ENCODE measurements around the gene TBX10.

Gene TBX10

DNA sequence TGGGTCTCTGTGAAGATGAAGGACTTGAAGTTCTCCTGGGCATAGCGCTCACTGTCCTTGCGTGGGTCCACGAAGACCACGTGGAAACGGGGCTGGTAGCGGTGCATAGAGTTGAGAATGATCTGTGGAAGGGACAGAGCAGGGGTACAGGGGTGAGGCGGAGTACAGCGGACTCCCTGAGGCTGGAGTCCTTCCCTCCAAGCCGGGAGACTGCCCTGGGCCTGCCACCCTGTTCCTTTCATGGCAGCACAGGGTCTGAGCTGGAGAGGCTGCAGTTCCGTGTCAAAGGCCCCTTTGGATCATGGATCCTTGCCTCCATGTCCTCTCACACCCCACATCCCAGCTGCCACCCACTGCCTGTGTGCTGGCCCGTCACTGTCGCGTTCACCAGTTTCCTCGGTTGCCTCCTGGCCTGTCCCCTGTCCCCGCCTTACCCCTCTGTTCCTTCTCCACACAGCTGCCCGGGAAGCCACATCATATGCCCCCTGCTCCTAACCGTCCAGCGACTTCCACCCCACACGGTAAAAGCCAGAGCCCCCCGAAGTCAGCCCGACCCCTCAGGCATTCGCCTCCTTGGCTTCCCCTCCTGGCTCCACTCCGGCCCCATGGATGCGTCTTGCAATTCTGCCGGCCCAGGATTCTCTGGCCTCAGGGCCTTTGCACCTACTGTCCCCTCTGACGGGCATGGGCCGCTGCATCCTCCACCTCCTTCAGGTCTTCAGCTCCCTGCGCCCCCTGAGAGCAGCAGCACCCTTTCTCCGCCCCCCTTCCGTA is 6.4 kb downstream of the TBX10 start:
- Histone ChIP-seq H3K4ac (ENCODE audit: low read length) (no peak overlapping the region), H3K36me3 (replicated peaks in 1 of 2; ENCODE audit: control insufficient read depth in 2 of 2, insufficient read depth in 2 of 2, low read length in 2 of 2) (no peaks in the 10 kb centered on the region), H3K27me3 (ENCODE audit: control insufficient read depth in 3 of 3, insufficient read depth in 3 of 3, low read depth in 1 of 3, low read length in 3 of 3) (no peaks in the 10 kb centered on the region), H3K4me3 (ENCODE audit: low read length in 2 of 2) (no peak overlapping the region), H3K18ac (ENCODE audit: low read length) (no peak overlapping the region), H2BK5ac (ENCODE audit: low read length) (no peak overlapping the region), H4K8ac (ENCODE audit: low read depth, low read length) (no peak overlapping the region), H3K4me2 (ENCODE audit: insufficient read depth, low read length, poor library complexity, severe bottlenecking) (no peak overlapping the region), H3K79me1 (ENCODE audit: low read depth, low read length) (no peaks in the 10 kb centered on the region), H3K14ac (ENCODE audit: low read length) (no peak overlapping the region), H2BK12ac (ENCODE audit: low read length) (no peak overlapping the region), H3K23ac (ENCODE audit: low read depth, low read length, poor library complexity) (peak overlapping the region; percentile 55), H2BK15ac (ENCODE audit: low read length) (no peak overlapping the region), H4K91ac (ENCODE audit: low read depth, low read length, poor library complexity) (no peak overlapping the region), H3K27ac (replicated peaks; ENCODE audit: low read length) (no peak overlapping the region), H3K4me1 (ENCODE audit: control insufficient read depth in 2 of 2, insufficient read depth in 1 of 2, low read depth in 1 of 2, low read length in 2 of 2) (peaks cover 8 to 18% of the 10 kb centered on the region in 2 donors), H2AK5ac (ENCODE audit: low read depth, low read length) (peak overlapping the region; percentile 57), H2BK120ac (ENCODE audit: low read depth, low read length) (no peak overlapping the region), H3K9ac (ENCODE audit: low read depth, low read length, poor library complexity) (peak overlapping the region; percentile 51), H3K9me3 (replicated peaks in 1 of 2; ENCODE audit: control insufficient read depth in 2 of 2, insufficient read depth in 1 of 2, low read depth in 1 of 2, low read length in 2 of 2) (no peaks in the 10 kb centered on the region), H2AFZ (ENCODE audit: low read length) (no peak overlapping the region)
- no CpG with 5 or more reads among the region's 30 CpGs for WGBS, 2 donors (ENCODE audit: extremely low coverage in 2 of 2, insufficient read length in 2 of 2, insufficient replicate concordance in 1 of 2)
- DNase-seq (ENCODE audit: low spot score): no peak

DNA sequence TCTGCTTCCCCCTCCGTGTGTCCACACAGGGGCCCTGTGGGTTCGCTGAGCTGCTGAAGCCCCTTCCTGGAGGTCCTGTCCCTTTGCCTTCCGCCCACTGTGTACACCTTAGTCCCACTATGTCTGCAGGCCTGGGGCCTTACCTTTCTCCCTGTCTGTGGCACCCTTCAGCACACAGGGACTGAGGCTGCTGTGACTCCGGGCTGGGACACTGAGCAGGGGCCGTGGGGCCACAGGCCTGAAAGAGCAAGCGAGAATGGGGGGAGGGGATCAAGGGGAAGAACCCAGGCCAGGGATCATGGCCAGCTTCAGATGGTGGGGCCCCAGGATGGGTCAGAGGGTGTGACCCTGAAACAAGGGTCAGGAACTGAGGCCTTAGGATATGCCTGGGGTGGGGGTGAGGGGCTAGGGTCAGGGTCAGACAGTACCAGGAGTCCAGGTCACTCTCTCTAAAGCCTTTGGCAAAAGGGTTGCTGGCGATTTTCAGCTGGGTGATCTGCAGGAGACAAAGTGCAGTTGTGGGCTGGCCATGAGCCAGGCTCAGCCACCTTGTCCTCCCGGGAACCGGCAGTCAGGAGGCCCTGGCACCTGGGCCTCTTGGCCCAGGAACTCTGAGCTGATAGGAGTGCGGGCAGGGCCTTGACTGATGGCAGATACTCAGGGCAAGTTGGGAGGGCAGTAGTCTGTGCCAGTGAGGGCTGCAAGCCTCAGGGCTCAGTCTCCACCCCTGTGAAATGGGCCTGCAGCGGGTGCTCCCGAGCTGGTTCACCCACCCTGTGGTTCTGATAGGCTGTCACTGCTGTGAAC is 7.2 kb downstream of the TBX10 start:
- no peak for DNase-seq (ENCODE audit: low spot score)
- Histone ChIP-seq H3K9ac (ENCODE audit: low read depth, low read length, poor library complexity) (no peak overlapping the region), H2BK5ac (ENCODE audit: low read length) (no peak overlapping the region), H3K36me3 (replicated peaks in 1 of 2; ENCODE audit: control insufficient read depth in 2 of 2, insufficient read depth in 2 of 2, low read length in 2 of 2) (peaks cover 3% of the 10 kb centered on the region in 2 donors), H3K14ac (ENCODE audit: low read length) (peak overlapping the region; percentile 32), H4K91ac (ENCODE audit: low read depth, low read length, poor library complexity) (no peak overlapping the region), H2BK120ac (ENCODE audit: low read depth, low read length) (no peak overlapping the region), H3K27ac (replicated peaks; ENCODE audit: low read length) (no peak overlapping the region), H3K9me3 (replicated peaks in 1 of 2; ENCODE audit: control insufficient read depth in 2 of 2, insufficient read depth in 1 of 2, low read depth in 1 of 2, low read length in 2 of 2) (no peaks in the 10 kb centered on the region), H3K18ac (ENCODE audit: low read length) (peak overlapping the region; percentile 82), H2BK12ac (ENCODE audit: low read length) (peak overlapping the region; percentile 4), H3K27me3 (ENCODE audit: control insufficient read depth in 3 of 3, insufficient read depth in 3 of 3, low read depth in 1 of 3, low read length in 3 of 3) (no peaks in the 10 kb centered on the region), H3K4ac (ENCODE audit: low read length) (no peak overlapping the region), H4K8ac (ENCODE audit: low read depth, low read length) (no peak overlapping the region), H3K23ac (ENCODE audit: low read depth, low read length, poor library complexity) (no peak overlapping the region), H2BK15ac (ENCODE audit: low read length) (peak overlapping the region; percentile 60), H3K4me3 (ENCODE audit: low read length in 2 of 2) (no peak overlapping the region), H3K4me1 (ENCODE audit: control insufficient read depth in 2 of 2, insufficient read depth in 1 of 2, low read depth in 1 of 2, low read length in 2 of 2) (peaks cover 8 to 18% of the 10 kb centered on the region in 2 donors), H2AK5ac (ENCODE audit: low read depth, low read length) (peak overlapping the region; percentile 97), H3K4me2 (ENCODE audit: insufficient read depth, low read length, poor library complexity, severe bottlenecking) (no peak overlapping the region), H3K79me1 (ENCODE audit: low read depth, low read length) (no peaks in the 10 kb centered on the region), H2AFZ (ENCODE audit: low read length) (no peak overlapping the region)
- WGBS, 2 donors (ENCODE audit: extremely low coverage in 2 of 2, insufficient read length in 2 of 2, insufficient replicate concordance in 1 of 2): no CpG with 5 or more reads among the region's 12 CpGs

DNA sequence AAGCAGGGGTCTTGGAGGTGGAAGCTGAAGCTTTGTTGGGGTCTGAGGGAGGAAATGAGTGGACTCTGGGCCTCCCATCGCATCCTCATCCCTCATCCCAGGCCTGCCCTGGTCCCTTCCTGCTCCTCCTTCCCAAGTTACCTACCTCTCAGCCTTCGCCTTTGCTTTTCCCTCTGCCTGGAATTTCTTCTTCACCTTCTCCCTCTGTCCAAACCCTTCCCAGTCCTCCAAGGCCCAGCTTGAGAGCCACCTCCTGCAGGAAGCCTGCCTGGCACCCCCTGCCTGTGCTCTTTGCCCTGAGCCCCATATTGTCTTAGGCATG is 7.7 kb downstream of the TBX10 start:
- WGBS, 2 donors (ENCODE audit: extremely low coverage in 2 of 2, insufficient read length in 2 of 2, insufficient replicate concordance in 1 of 2): no CpG with 5 or more reads among the region's 2 CpGs
- Histone ChIP-seq H2AFZ (ENCODE audit: low read length) (no peak overlapping the region), H2BK12ac (ENCODE audit: low read length) (no peak overlapping the region), H2AK5ac (ENCODE audit: low read depth, low read length) (peak overlapping the region; percentile 97), H3K18ac (ENCODE audit: low read length) (peak overlapping the region; percentile 82), H3K23ac (ENCODE audit: low read depth, low read length, poor library complexity) (peak overlapping the region; percentile 98), H4K8ac (ENCODE audit: low read depth, low read length) (no peak overlapping the region), H3K9me3 (replicated peaks in 1 of 2; ENCODE audit: control insufficient read depth in 2 of 2, insufficient read depth in 1 of 2, low read depth in 1 of 2, low read length in 2 of 2) (no peaks in the 10 kb centered on the region), H3K79me1 (ENCODE audit: low read depth, low read length) (no peaks in the 10 kb centered on the region), H2BK5ac (ENCODE audit: low read length) (peak overlapping the region; percentile 16), H3K36me3 (replicated peaks in 1 of 2; ENCODE audit: control insufficient read depth in 2 of 2, insufficient read depth in 2 of 2, low read length in 2 of 2) (peaks cover 5% of the 10 kb centered on the region in 2 donors), H3K27me3 (ENCODE audit: control insufficient read depth in 3 of 3, insufficient read depth in 3 of 3, low read depth in 1 of 3, low read length in 3 of 3) (no peaks in the 10 kb centered on the region), H3K4me3 (ENCODE audit: low read length in 2 of 2) (no peak overlapping the region), H3K4me2 (ENCODE audit: insufficient read depth, low read length, poor library complexity, severe bottlenecking) (no peak overlapping the region), H3K9ac (ENCODE audit: low read depth, low read length, poor library complexity) (no peak overlapping the region), H2BK120ac (ENCODE audit: low read depth, low read length) (no peak overlapping the region), H3K4ac (ENCODE audit: low read length) (no peak overlapping the region), H3K27ac (replicated peaks; ENCODE audit: low read length) (no peak overlapping the region), H4K91ac (ENCODE audit: low read depth, low read length, poor library complexity) (no peak overlapping the region), H3K4me1 (ENCODE audit: control insufficient read depth in 2 of 2, insufficient read depth in 1 of 2, low read depth in 1 of 2, low read length in 2 of 2) (peaks cover 8 to 18% of the 10 kb centered on the region in 2 donors), H2BK15ac (ENCODE audit: low read length) (peak overlapping the region; percentile 77), H3K14ac (ENCODE audit: low read length) (peak overlapping the region; percentile 32)
- no peak for DNase-seq (ENCODE audit: low spot score)

DNA sequence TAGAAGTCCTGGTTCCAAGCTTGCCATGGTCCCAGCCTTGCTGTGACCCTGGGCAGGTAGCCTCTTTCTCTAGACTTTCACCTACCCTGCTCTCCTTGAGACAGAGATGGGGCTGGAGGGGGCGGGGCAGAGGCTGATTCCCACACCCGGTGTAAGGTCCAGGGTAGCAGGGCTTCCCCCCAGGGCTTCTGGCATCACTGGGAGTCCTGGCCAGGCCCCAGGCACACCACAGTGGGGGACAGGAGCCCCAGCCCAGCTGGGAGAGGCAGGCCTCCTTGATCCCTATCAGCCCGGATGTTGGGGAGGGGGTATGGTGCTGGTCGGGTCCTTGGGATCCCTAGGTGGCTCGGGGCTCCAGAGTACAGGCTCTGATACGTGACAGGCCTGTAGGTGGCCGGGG is 8.2 kb downstream of the TBX10 start:
- DNase-seq (ENCODE audit: low spot score): no peak
- peak overlapping the region; percentile 49 for H2BK12ac ChIP-seq (ENCODE audit: low read length)

More for the DNA sequence above, 8.2 kb downstream of the TBX10 start:
- Histone ChIP-seq H3K9ac (ENCODE audit: low read depth, low read length, poor library complexity) (no peak overlapping the region), H2AFZ (ENCODE audit: low read length) (peak overlapping the region; percentile 7), H3K4me1 (ENCODE audit: control insufficient read depth in 2 of 2, insufficient read depth in 1 of 2, low read depth in 1 of 2, low read length in 2 of 2) (peaks cover 8 to 18% of the 10 kb centered on the region in 2 donors), H3K4me3 (ENCODE audit: low read length in 2 of 2) (peak overlapping the region in 1 of 2 donors; percentile 65), H3K23ac (ENCODE audit: low read depth, low read length, poor library complexity) (peak overlapping the region; percentile 98), H3K14ac (ENCODE audit: low read length) (no peak overlapping the region), H3K27ac (replicated peaks; ENCODE audit: low read length) (no peak overlapping the region), H3K18ac (ENCODE audit: low read length) (peak overlapping the region; percentile 1), H4K8ac (ENCODE audit: low read depth, low read length) (no peak overlapping the region), H2BK5ac (ENCODE audit: low read length) (peak overlapping the region; percentile 16), H3K4ac (ENCODE audit: low read length) (no peak overlapping the region), H4K91ac (ENCODE audit: low read depth, low read length, poor library complexity) (no peak overlapping the region), H2BK15ac (ENCODE audit: low read length) (peak overlapping the region; percentile 77), H3K79me1 (ENCODE audit: low read depth, low read length) (no peaks in the 10 kb centered on the region), H2BK120ac (ENCODE audit: low read depth, low read length) (no peak overlapping the region), H2AK5ac (ENCODE audit: low read depth, low read length) (peak overlapping the region; percentile 97), H3K9me3 (replicated peaks in 1 of 2; ENCODE audit: control insufficient read depth in 2 of 2, insufficient read depth in 1 of 2, low read depth in 1 of 2, low read length in 2 of 2) (no peaks in the 10 kb centered on the region), H3K36me3 (replicated peaks in 1 of 2; ENCODE audit: control insufficient read depth in 2 of 2, insufficient read depth in 2 of 2, low read length in 2 of 2) (peaks cover 5% of the 10 kb centered on the region in 2 donors), H3K27me3 (ENCODE audit: control insufficient read depth in 3 of 3, insufficient read depth in 3 of 3, low read depth in 1 of 3, low read length in 3 of 3) (no peaks in the 10 kb centered on the region), H3K4me2 (ENCODE audit: insufficient read depth, low read length, poor library complexity, severe bottlenecking) (no peak overlapping the region)
- WGBS, 2 donors (ENCODE audit: extremely low coverage in 2 of 2, insufficient read length in 2 of 2, insufficient replicate concordance in 1 of 2): no CpG with 5 or more reads among the region's 7 CpGs

All from neuronal stem cell (in vitro differentiated cells).